Mucosa of rectum (tissue), 2 donors: ENCODE results near the gene GPR160.
A peak's percentile ranks its signal among the peaks of the same experiment; 100 is the strongest.

Experiments used
- H3K27ac ChIP-seq, 2 donors: one replicate each; pipeline ENCODE4 v1.7.0; 2013; ENCODE audit warnings: inconsistent platforms in 2 of 2, low read depth in 2 of 2, low read length in 2 of 2
- H3K27me3 ChIP-seq, 2 donors: one replicate each; pipeline ENCODE4 v1.7.0; 2013; ENCODE audit warnings: low read length in 2 of 2; ENCODE audit not compliant: control insufficient read depth in 2 of 2, insufficient read depth in 2 of 2
- H3K36me3 ChIP-seq, 2 donors: one replicate each; pipeline ENCODE4 v1.7.0; 2013; ENCODE audit warnings: low read length in 2 of 2; ENCODE audit not compliant: control insufficient read depth in 2 of 2, insufficient read depth in 2 of 2
- H3K4me1 ChIP-seq, 2 donors: one replicate each; pipeline ENCODE4 v1.7.0; 2013; ENCODE audit warnings: low read length in 2 of 2, mild to moderate bottlenecking in 1 of 2; ENCODE audit not compliant: control insufficient read depth in 2 of 2, insufficient read depth in 2 of 2
- H3K4me3 ChIP-seq, 2 donors: one replicate each; pipeline ENCODE4 v1.7.0; 2013; ENCODE audit warnings: low read length in 2 of 2
- H3K9ac ChIP-seq, 2 donors: one replicate each; pipeline ENCODE4 v1.7.0; 2013; ENCODE audit warnings: low read length in 2 of 2, low read depth in 1 of 2, mild to moderate bottlenecking in 1 of 2
- H3K9me3 ChIP-seq, 2 donors: one replicate each; pipeline ENCODE4 v1.7.0; 2013; ENCODE audit warnings: low read length in 2 of 2; ENCODE audit not compliant: control insufficient read depth in 2 of 2
- donor health status: healthy.
- donor health status: Normal muscosa, but diverticular disease.

Gene GPR160

DNA sequence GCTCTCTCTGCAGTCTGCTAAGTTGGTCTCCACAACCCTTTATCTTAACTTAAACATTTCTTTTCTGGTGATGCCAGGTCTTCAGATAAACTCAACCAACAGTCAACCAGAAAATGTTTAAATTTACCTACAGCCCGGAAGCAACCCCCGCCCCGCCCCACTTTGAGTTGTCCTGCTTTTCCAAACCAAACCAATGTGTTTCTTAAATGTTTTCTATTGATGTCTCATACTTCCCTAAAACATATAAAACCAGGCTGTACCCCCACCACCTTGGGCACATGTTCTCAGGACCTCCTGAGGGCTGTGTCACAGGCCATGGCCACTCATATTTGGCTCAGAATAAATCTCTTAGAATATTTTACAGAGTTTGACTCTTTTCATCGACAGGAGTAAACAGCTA is 13.2 kb upstream of the GPR160 start:
- Histone ChIP-seq H3K9me3 (no peaks in the 10 kb centered on the region), H3K27me3 (no peaks in the 10 kb centered on the region), H3K4me3 (no peak overlapping the region), H3K9ac (no peak overlapping the region), H3K27ac (no peak overlapping the region), H3K36me3 (no peaks in the 10 kb centered on the region), H3K4me1 (peaks cover 0 to 9% of the 10 kb centered on the region in 2 donors)

DNA sequence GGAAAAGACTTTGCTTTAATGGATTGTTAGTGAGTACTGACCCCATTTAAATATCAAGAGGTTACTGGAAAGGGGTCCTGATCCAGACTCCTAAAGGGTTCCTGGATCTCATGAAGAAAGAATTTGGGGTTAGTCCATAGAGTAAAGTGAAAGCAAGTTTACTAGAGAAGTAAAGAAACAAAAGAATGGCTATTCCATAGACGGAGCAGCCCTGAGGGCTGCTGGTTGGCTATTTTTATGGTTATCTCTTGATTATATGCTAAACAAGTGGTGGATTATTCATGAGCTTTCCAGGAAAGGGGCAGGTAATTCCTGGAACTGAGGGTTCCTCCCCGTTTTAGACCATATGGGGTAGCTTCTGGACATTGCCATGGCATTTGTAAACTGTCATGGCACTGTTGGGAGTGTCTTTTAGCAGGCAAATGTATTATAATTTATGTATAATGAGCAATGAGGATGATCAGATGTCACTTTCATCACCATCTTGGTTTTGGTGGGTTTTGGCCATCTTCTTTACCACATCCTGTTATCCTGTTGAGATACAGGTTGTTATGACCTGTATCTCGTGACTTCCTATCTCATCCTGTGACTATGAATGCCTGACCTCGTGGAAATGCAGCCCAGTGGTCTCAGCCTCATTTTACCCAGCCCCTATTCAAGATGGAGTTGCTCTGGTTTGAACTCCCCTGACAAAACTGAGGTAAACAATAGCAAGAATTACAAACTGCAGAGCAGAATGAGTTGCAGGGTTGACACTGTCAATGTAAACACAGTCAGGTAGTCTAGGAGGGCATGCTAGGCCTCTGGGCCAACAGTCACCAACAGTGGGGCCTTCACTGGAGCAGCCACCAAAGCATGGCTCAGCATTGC is 10.3 kb upstream of the GPR160 start:
- no peak overlapping the region for H3K4me3 ChIP-seq
- no peak overlapping the region for H3K27ac ChIP-seq
- no peaks in the 10 kb centered on the region for H3K9me3 ChIP-seq
- H3K4me1 ChIP-seq = peaks cover 0 to 9% of the 10 kb centered on the region in 2 donors
- H3K36me3 ChIP-seq = no peaks in the 10 kb centered on the region
- no peak overlapping the region for H3K9ac ChIP-seq
- H3K27me3 ChIP-seq = no peaks in the 10 kb centered on the region

DNA sequence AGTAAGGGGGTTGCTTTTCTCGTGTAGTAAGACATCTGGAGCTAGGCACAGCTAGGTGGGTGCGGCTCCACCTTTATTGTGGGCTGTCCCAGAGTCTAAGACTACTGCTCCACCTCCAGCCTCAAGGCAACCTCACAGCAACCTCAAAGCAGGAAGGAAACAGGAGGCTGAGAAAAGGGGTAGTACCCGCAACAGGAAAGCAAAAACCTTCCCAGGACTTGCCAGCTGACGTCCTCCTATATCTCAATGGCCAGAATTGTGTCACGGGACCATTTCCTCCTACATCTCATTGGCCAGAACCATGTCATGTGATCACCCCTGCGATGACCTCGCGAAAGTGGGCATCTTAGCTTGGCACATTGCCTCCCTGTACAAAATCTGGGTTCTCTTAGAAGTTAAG is 4.3 kb upstream of the GPR160 start:
- Histone ChIP-seq H3K4me3 (no peak overlapping the region), H3K27me3 (no peaks in the 10 kb centered on the region), H3K4me1 (peaks cover 0 to 8% of the 10 kb centered on the region in 2 donors), H3K9me3 (no peaks in the 10 kb centered on the region), H3K36me3 (no peaks in the 10 kb centered on the region), H3K27ac (peak overlapping the region in 1 of 2 donors; percentile 42), H3K9ac (no peak overlapping the region)

DNA sequence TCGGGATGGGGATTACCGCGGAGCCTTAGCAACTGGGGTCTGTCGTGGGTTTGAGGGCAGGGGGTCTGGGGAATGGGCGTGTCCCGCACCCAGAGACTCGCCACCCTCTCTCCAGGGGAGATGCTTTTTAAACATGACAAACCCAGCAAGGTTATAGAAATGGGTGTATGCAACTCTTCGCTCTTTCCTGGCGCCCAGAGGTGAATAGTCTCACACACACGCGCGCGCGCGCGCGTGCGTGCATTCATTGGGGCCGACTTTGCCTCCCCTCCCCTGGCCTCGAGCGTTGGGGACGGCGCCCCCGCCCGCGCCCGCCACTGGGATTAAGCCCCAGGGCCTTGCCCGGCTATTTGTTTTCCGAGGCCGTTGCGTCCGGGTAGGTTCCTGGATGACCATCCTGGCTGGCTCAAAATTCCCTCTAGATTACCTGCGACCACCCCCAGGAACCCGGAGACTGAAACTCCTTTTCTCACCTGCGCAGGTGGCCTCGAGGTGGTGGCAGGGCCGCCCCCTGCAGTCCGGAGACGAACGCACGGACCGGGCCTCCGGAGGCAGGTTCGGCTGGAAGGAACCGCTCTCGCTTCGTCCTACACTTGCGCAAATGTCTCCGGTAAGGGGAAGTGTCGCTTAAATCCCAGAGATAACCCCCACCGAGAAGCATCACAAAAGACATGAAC is 777 bp downstream of the GPR160 start:
- no peaks in the 10 kb centered on the region for H3K36me3 ChIP-seq
- H3K27ac ChIP-seq = peak overlapping the region; percentile 88 to 89
- H3K27me3 ChIP-seq = no peaks in the 10 kb centered on the region
- peaks cover 3 to 11% of the 10 kb centered on the region in 2 donors for H3K4me1 ChIP-seq
- peak overlapping the region; percentile 61 to 90 for H3K9ac ChIP-seq
- no peaks in the 10 kb centered on the region for H3K9me3 ChIP-seq
- peak overlapping the region; percentile 80 to 100 for H3K4me3 ChIP-seq

DNA sequence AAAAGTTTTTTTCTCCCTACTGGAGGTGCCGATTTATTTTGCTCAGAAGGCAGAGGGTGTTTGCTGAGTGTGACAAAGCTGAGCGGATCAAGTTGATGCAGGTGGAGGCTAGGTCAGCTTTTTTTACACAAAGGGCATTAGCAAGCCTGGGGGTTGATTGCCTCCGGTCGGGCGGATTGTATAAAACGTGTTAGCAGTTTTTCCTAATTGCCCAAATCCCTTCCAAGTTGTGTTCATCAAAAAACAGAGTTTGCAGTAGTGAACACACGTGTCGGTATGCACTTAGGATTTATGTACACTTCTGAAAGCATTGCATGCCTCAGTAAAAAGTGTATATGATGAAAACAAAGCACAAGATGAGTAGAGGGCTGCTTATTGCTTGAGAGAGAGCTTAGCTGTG is 2.6 kb downstream of the GPR160 start:
- Histone ChIP-seq H3K9me3 (no peaks in the 10 kb centered on the region), H3K4me1 (peaks cover 8 to 21% of the 10 kb centered on the region in 2 donors), H3K27ac (peak overlapping the region; percentile 7 to 32), H3K36me3 (peaks cover 0 to 4% of the 10 kb centered on the region in 2 donors), H3K9ac (peak overlapping the region in 1 of 2 donors; percentile 9), H3K4me3 (peak overlapping the region; percentile 77 to 100), H3K27me3 (no peaks in the 10 kb centered on the region)

DNA sequence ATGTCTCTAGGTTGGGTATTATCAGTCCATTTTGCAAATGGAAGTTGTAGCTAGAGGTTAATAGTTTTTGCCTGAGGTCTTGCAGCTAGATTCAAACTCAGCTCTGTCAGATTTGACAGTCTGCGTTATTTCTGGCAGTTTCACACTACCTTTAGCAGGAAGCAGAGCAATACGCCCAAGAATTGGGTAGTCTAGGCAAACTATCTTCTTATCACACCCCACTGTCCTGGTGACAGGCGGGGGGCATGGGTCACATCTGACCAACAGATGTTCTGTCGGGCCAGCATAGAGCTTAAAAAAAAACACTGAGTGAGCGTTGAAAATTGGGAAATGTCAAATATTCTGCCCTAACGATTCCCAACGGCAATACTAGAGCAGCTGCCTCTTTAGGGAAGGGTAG is 5.7 kb downstream of the GPR160 start:
- Histone ChIP-seq H3K27ac (no peak overlapping the region), H3K27me3 (no peaks in the 10 kb centered on the region), H3K9ac (no peak overlapping the region), H3K9me3 (no peaks in the 10 kb centered on the region), H3K4me3 (no peak overlapping the region), H3K4me1 (peaks cover 32 to 43% of the 10 kb centered on the region in 2 donors), H3K36me3 (peaks cover 0 to 5% of the 10 kb centered on the region in 2 donors)

DNA sequence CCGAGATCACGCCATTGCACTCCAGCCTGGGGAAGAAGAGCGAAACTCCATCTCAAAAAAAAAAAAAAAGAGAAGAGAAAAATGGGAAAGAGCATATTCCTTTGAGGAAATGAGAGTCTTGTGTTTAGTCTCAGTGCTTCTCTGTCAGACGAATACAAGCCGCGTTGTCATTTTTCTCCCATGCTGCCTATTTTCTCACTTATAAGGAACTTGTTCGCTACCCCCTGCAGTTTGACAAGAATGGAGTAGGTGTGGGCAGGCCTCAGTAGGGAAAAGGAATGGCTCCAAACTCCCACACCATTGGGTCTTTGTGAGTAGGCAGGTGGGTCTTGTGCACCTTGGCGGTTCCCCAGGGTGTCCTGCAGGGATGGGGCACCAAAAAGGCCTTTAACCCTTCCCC is 6.5 kb downstream of the GPR160 start:
- peaks cover 38 to 49% of the 10 kb centered on the region in 2 donors for H3K4me1 ChIP-seq
- peak overlapping the region; percentile 32 to 57 for H3K4me3 ChIP-seq
- H3K27me3 ChIP-seq = no peaks in the 10 kb centered on the region
- peaks cover 0 to 8% of the 10 kb centered on the region in 2 donors for H3K36me3 ChIP-seq
- H3K9ac ChIP-seq = peak overlapping the region; percentile 29 to 63
- H3K27ac ChIP-seq = peak overlapping the region; percentile 86 to 88
- H3K9me3 ChIP-seq = no peaks in the 10 kb centered on the region

DNA sequence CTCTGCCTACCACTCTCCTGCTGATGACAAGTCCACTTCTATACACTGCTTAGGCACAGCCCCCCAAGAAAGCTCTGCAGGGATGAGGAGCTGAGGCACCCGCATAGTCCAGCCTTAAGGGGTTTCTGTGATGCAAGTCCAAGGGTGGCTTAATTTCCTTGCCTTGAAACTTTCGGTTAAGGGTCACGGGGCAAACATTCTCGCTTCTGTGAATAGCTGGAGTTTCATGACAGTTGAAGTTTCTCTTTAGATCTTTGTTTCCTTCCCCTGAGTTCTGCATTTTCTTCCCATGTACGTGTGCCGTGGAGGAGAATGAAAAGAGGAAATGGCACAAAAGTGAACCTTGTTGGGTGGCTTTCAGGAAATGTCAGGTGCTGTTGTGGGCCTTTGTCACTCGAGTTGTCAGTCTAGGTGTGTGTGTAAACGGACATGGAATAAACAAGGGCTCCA is 7.0 kb downstream of the GPR160 start:
- H3K27me3 ChIP-seq = no peaks in the 10 kb centered on the region
- H3K9me3 ChIP-seq = no peaks in the 10 kb centered on the region
- H3K36me3 ChIP-seq = peaks cover 0 to 8% of the 10 kb centered on the region in 2 donors
- peak overlapping the region; percentile 29 to 63 for H3K9ac ChIP-seq
- peak overlapping the region; percentile 32 to 57 for H3K4me3 ChIP-seq
- peak overlapping the region; percentile 86 to 88 for H3K27ac ChIP-seq
- peaks cover 44 to 55% of the 10 kb centered on the region in 2 donors for H3K4me1 ChIP-seq

DNA sequence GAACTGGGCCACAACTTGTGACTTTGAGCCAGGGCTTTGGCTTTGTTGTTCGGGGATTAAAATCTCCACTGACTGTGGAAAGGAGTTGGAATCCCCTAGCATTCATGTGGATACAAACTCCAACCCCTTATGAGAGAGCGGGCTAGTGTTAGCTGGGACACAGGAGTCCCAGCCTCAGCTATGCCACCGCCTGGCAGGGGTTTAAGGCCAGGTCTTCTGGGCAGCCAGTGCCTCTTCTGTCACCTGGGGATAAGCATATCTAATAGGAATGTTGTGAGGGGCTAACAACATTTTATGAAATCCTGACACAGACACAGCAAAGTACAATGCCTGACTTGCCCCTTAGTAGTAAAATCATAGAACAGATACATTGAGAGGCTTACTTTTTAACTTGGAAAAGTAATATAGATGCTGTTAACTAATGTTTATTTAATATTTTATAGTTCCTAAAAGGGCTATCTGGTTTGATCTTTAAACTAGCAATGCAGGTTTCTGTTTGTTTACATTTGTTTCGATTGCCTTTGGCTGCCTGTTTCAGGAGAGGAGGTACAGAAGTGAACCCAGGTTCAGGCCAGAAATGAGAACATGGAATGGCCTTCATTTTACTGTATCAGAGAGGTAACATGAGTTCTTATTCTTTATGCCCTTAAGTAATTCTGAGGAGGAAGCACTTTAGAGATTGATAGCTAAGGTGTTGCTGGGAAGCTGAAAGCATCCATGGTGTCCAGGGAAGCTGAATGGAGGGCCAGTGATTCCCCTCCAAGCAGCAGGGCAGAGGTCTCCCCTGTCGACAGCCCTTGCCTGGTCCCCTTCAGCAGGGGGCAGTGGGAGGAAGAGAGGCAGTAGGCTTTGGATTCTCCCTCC is 8.7 kb downstream of the GPR160 start:
- Histone ChIP-seq H3K27me3 (no peaks in the 10 kb centered on the region), H3K4me3 (peak overlapping the region; percentile 53 to 59), H3K9me3 (no peaks in the 10 kb centered on the region), H3K9ac (peak overlapping the region; percentile 50 to 52), H3K27ac (peak overlapping the region; percentile 86 to 89), H3K36me3 (peaks cover 0 to 8% of the 10 kb centered on the region in 2 donors), H3K4me1 (peaks cover 46 to 53% of the 10 kb centered on the region in 2 donors)
